Liver (tissue), 9 donors: ENCODE results near the gene ALX3. TPM values are rescaled to one million over a fixed set of nuclear protein-coding genes. Genes with fewer than 3 reads are reported as not detected.

Experiments
- DNase-seq: peaks from one replicate; pipeline ENCODE4 v3.0.0-alpha.2; 2017; ENCODE audit warnings: low spot score
- H3K27ac ChIP-seq, 2 donors: one replicate each; pipeline ENCODE4 v1.7.0; 2013; ENCODE audit warnings: inconsistent platforms in 2 of 2, low read length in 2 of 2, control low read depth in 1 of 2, low read depth in 1 of 2, mild to moderate bottlenecking in 1 of 2
- H3K27me3 ChIP-seq, 4 donors: one replicate each; pipeline versions ENCODE4 v1.6.1 to v1.7.0; 2013; ENCODE audit warnings: low read length in 3 of 4, inconsistent platforms in 1 of 4, mild to moderate bottlenecking in 1 of 4, moderate library complexity in 1 of 4; ENCODE audit not compliant: control insufficient read depth in 4 of 4, insufficient read depth in 4 of 4
- H3K36me3 ChIP-seq, 4 donors: one replicate each; pipeline versions ENCODE4 v1.6.1 to v1.7.0; 2013; ENCODE audit warnings: low read length in 3 of 4, mild to moderate bottlenecking in 3 of 4, low read depth in 1 of 4, moderate library complexity in 1 of 4; ENCODE audit not compliant: control insufficient read depth in 4 of 4, insufficient read depth in 3 of 4
- H3K4me1 ChIP-seq, 4 donors: one replicate each; pipeline versions ENCODE4 v1.6.1 to v1.7.0; 2013; ENCODE audit warnings: low read length in 3 of 4, mild to moderate bottlenecking in 3 of 4, moderate library complexity in 1 of 4; ENCODE audit not compliant: control insufficient read depth in 4 of 4, insufficient read depth in 4 of 4
- H3K4me3 ChIP-seq, 3 donors: one replicate each; pipeline versions ENCODE4 v1.6.1 to v1.7.0; 2013; ENCODE audit warnings: low read length in 3 of 3, control low read depth in 1 of 3, low read depth in 1 of 3, mild to moderate bottlenecking in 1 of 3
- H3K9ac ChIP-seq, 2 donors: one replicate each; pipeline ENCODE4 v1.7.0; 2013; ENCODE audit warnings: low read length in 2 of 2, mild to moderate bottlenecking in 2 of 2, moderate library complexity in 2 of 2, control low read depth in 1 of 2, low read depth in 1 of 2
- H3K9me3 ChIP-seq, 4 donors: one replicate each; pipeline versions ENCODE4 v1.6.1 to v1.7.0; 2013; ENCODE audit warnings: low read length in 3 of 4; ENCODE audit not compliant: control insufficient read depth in 4 of 4
- FOXA1 ChIP-seq: IDR thresholded peaks from 2 replicates; pipeline ENCODE4 v1.6.1; 2016; ENCODE audit warnings: antibody characterized with exemption
- FOXA2 ChIP-seq: IDR thresholded peaks from 2 replicates; pipeline ENCODE4 v1.6.1; 2016; ENCODE audit warnings: antibody characterized with exemption
- GABPA ChIP-seq, 2 donors: IDR thresholded peaks in 1 of 2; conservative IDR thresholded peaks in 1 of 2; 2 replicates each; pipeline ENCODE4 v1.6.1; 2016; ENCODE audit warnings: antibody characterized with exemption in 2 of 2, mild to moderate bottlenecking in 1 of 2, moderate library complexity in 1 of 2
- HNF4A ChIP-seq, 2 donors: conservative IDR thresholded peaks; 2 replicates each; pipeline ENCODE4 v1.6.1; 2016; ENCODE audit warnings: antibody characterized with exemption in 2 of 2, mild to moderate bottlenecking in 2 of 2
- JUND ChIP-seq, 2 donors: IDR thresholded peaks; 2 replicates each; pipeline ENCODE4 v1.6.1; 2016; ENCODE audit warnings: antibody characterized with exemption in 2 of 2
- NR2F2 ChIP-seq: IDR thresholded peaks from 2 replicates; pipeline ENCODE4 v1.6.1; 2016; ENCODE audit warnings: antibody characterized with exemption
- RAD21 ChIP-seq, 2 donors: IDR thresholded peaks; 2 replicates each; pipeline ENCODE4 v1.6.1; 2016; ENCODE audit warnings: antibody characterized with exemption in 2 of 2, mild to moderate bottlenecking in 2 of 2
- RXRA ChIP-seq, 2 donors: IDR thresholded peaks; 2 replicates each; pipeline ENCODE4 v1.6.1; 2017 to 2018; ENCODE audit warnings: antibody characterized with exemption in 2 of 2, mild to moderate bottlenecking in 1 of 2
- SP1 ChIP-seq: IDR thresholded peaks from 2 replicates; pipeline ENCODE4 v1.6.1; 2018; ENCODE audit warnings: antibody characterized with exemption, mild to moderate bottlenecking
- TAF1 ChIP-seq: conservative IDR thresholded peaks from 2 replicates; pipeline ENCODE4 v1.6.1; 2016; ENCODE audit warnings: antibody characterized with exemption, mild to moderate bottlenecking
- YY1 ChIP-seq: IDR thresholded peaks from 2 replicates; pipeline ENCODE4 v1.6.1; 2016; ENCODE audit warnings: antibody characterized with exemption, mild to moderate bottlenecking
- WGBS: extraction: QIAGEN DNeasy Blood & Tissue Kit; methylation state at CpG from one replicate; pipeline ENCODE4 v1.1.7; 2013; 5-methylcytosine and 5-hydroxymethylcytosine counted together
- polyA plus RNA-seq, 2 donors: library from polyadenylated mRNA; stranded (reverse) in 1 of 2; unstranded in 1 of 2; fragments of 200-250 nt in 1 of 2; fragments of >200 nt in 1 of 2; fragmentation: Nextera tagmentation in 1 of 2; extraction: Ambion mirVana in 1 of 2; gene quantifications; one replicate each; pipeline versions ENCODE4 v1.2.1 to v1.2.3, GENCODE V29; 2013 to 2015
- total RNA-seq, 2 donors: library from RNA; depleted of rRNA; stranded (reverse); fragments of >200 nt; gene quantifications; one replicate each; pipeline ENCODE4 v1.2.3, GENCODE V29; 2014
- TF ChIP-seq, protein P1 (sequence below): IDR thresholded peaks from 2 replicates; pipeline ENCODE4 v1.6.1; 2016; ENCODE audit warnings: antibody characterized with exemption
- TF ChIP-seq, protein P2 (sequence below): IDR thresholded peaks from 2 replicates; pipeline ENCODE4 v1.6.1; 2016; ENCODE audit warnings: antibody characterized with exemption
- TF ChIP-seq, protein P3 (sequence below): fragments of 150-350 bp; IDR thresholded peaks from 2 replicates; pipeline ENCODE4 v1.5.1; 2017; ENCODE audit warnings: improper control_type of control experiment, low read depth, low read length; ENCODE audit not compliant: missing input control
- TF ChIP-seq, protein P4 (sequence below): IDR thresholded peaks from 2 replicates; pipeline ENCODE4 v1.6.1; 2016; ENCODE audit warnings: antibody characterized with exemption, mild to moderate bottlenecking
- TF ChIP-seq, protein P5 (sequence below): IDR thresholded peaks from 2 replicates; pipeline ENCODE4 v1.6.1; 2016; ENCODE audit warnings: antibody characterized with exemption
- donor health status: healthy.
- donor health status: healthy.
- donor health status: healthy.
- donor health status: healthy.
- donor health status: healthy.

Gene ALX3
- total and polyA plus RNA-seq, 4 donors, result not detected

DNA sequence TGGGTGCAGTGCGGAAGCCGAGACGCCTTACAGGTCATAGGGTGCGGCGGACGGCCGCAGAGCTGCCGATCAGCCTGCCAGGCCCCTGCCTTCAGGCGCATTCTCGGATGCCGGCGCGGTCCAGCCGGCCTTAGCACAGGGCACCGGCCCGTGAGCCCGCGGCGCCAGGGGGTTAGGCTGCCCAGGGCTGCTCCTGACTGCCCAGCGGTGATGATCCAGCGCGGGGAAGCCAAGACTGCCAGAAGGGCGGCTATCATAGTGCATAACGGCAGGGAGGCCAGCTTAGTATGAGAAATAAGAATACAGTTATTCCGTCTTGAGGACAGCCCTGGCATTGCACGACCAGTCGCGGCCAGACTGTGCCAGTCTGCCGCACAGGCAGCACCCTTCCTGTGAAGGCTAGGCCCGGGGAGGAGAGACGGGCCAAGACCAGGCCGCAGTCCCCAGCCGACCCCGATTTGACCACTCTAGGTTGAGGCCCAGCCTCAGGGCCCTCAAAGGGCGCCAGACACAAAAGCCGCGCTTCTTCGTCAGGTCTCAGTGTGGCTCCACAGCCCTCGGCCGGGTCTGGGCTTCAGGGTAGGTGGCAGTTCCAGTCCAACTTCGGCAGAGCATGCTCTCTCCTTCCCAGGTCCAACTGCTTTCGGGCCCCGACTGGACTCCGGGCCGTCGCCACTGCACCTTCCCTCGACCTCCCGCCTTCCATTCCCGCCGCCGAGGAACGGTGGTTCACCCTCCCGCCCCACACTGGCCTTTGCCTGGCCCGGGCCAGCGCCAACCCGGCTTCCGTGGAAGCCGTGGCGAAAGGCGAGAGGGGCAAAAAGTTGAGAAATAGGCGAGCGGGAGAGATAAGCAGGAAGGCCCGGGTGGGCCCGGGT lies 829 bp downstream of the ALX3 start:
- Histone ChIP-seq H3K9ac (no peak overlapping the region), H3K36me3 (no peaks in the 10 kb centered on the region), H3K4me3 (peak overlapping the region in 1 of 3 donors; percentile 36), H3K27me3 (peaks cover 0 to 39% (median 24%) of the 10 kb centered on the region in 4 donors), H3K4me1 (peaks cover 8 to 20% (median 10%) of the 10 kb centered on the region in 4 donors), H3K9me3 (peaks cover 0 to 20% (median 3%) of the 10 kb centered on the region in 4 donors), H3K27ac (no peak overlapping the region)
- no peak for TF ChIP-seq FOXA2
- 11% methylated on average over 64 of the region's 64 CpGs for WGBS
- no peak for DNase-seq

DNA sequence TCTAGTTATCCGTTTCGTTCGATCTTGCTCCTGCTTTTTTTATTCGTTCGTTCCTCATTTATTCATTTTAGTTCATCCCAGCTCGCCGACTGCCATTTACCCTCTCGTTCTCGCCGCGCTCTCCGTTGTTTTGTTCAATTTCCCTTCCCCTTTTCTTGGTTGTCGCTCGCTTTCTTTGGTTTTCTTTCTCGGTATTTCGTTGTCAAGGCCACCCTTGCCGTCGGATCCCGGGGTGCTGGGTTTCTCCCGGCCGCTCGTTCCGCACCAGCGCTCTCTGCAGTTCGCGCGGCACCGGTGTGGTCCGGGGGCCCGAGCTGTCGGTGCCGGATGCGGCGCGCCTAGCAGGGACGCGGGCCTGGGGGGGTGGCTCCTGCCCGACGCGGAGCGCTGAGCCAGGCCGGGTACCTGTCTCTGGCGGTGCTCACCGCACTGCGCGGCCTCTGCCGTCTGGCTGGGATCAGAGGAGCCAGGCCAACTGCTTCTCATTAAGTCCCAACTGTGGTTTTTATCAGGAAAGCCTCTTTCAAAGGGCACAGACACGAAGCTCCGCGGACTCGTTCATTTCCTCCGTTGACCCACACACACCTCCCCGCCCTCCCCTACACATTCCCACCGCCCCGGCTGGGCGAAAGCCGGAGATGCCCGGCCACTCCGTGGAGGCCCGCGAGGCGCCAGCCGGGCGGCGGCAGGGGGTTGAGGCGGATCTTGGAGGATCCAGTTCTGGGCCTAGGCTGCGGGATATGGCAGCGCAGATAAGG lies 1.6 kb downstream of the ALX3 start:
- H3K4me3 ChIP-seq, result no peak overlapping the region
- H3K27ac ChIP-seq, result no peak overlapping the region
- H3K36me3 ChIP-seq, result no peaks in the 10 kb centered on the region
- peaks cover 8 to 20% (median 10%) of the 10 kb centered on the region in 4 donors for H3K4me1 ChIP-seq
- WGBS, result 10% methylated on average over 68 of the region's 68 CpGs
- no peak overlapping the region for H3K9ac ChIP-seq
- no peak for DNase-seq
- peaks cover 0 to 39% (median 24%) of the 10 kb centered on the region in 4 donors for H3K27me3 ChIP-seq
- H3K9me3 ChIP-seq, result peaks cover 0 to 20% (median 3%) of the 10 kb centered on the region in 4 donors
- TF ChIP-seq, protein P1, sequence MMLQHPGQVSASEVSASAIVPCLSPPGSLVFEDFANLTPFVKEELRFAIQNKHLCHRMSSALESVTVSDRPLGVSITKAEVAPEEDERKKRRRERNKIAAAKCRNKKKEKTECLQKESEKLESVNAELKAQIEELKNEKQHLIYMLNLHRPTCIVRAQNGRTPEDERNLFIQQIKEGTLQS, result no peak
- TF ChIP-seq GABPA (IDR thresholded peaks at IDR 0.05 in 1 of 2, conservative IDR thresholded peaks at IDR 0.05 in 1 of 2) (no peak), SP1 (no peak)
- TF ChIP-seq, protein P2, sequence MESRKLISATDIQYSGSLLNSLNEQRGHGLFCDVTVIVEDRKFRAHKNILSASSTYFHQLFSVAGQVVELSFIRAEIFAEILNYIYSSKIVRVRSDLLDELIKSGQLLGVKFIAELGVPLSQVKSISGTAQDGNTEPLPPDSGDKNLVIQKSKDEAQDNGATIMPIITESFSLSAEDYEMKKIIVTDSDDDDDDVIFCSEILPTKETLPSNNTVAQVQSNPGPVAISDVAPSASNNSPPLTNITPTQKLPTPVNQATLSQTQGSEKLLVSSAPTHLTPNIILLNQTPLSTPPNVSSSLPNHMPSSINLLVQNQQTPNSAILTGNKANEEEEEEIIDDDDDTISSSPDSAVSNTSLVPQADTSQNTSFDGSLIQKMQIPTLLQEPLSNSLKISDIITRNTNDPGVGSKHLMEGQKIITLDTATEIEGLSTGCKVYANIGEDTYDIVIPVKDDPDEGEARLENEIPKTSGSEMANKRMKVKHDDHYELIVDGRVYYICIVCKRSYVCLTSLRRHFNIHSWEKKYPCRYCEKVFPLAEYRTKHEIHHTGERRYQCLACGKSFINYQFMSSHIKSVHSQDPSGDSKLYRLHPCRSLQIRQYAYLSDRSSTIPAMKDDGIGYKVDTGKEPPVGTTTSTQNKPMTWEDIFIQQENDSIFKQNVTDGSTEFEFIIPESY, result no peak

DNA sequence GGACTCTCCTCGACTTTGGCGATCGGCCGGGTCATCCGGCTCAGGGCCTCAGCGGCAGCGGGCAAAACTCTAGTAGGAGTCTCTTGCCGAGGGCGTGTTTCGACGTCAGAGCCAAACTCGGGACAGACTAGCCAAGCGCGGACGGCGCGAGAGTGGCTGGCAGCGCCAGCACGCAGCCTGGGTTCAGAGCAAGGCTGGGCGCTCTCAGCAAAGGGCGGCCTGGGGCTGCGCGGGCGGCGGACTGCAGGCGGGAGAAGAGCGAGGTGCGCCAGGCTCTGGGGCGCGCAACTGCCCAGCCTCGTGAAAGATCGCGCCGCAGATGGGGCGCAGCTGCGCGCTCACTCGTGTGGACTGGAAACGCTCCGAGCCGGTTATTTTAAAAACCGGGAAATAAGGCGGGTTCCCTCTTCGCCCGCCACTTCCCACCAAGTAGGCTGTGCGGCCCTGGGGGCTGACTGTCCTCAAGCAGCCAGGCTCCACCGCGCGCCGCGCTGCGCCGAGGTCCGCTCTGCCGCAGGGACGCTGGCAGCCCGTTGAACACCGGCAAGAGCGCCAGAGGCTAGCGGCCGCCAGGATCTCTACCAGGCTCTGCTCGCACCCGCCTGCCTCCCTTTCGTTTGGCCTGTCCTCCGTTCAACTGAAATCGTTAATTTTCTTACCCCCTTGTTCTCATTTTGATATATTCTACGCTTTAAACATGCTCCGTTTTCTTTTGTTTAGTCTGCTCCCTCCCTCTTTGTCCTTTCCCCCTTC lies 2.4 kb downstream of the ALX3 start:
- H3K4me1 ChIP-seq, result peaks cover 8 to 20% (median 10%) of the 10 kb centered on the region in 4 donors
- H3K27me3 ChIP-seq, result peaks cover 0 to 35% (median 24%) of the 10 kb centered on the region in 4 donors
- WGBS, result 13% methylated on average over 68 of the region's 68 CpGs
- no peak overlapping the region for H3K4me3 ChIP-seq
- H3K9me3 ChIP-seq, result peaks cover 0 to 20% (median 3%) of the 10 kb centered on the region in 4 donors
- H3K9ac ChIP-seq, result no peak overlapping the region
- no peak for DNase-seq
- H3K27ac ChIP-seq, result no peak overlapping the region
- no peaks in the 10 kb centered on the region for H3K36me3 ChIP-seq
- no peak for TF ChIP-seq SP1
- no peak for TF ChIP-seq TAF1
- TF ChIP-seq, protein P1, result no peak
- TF ChIP-seq, protein P3, sequence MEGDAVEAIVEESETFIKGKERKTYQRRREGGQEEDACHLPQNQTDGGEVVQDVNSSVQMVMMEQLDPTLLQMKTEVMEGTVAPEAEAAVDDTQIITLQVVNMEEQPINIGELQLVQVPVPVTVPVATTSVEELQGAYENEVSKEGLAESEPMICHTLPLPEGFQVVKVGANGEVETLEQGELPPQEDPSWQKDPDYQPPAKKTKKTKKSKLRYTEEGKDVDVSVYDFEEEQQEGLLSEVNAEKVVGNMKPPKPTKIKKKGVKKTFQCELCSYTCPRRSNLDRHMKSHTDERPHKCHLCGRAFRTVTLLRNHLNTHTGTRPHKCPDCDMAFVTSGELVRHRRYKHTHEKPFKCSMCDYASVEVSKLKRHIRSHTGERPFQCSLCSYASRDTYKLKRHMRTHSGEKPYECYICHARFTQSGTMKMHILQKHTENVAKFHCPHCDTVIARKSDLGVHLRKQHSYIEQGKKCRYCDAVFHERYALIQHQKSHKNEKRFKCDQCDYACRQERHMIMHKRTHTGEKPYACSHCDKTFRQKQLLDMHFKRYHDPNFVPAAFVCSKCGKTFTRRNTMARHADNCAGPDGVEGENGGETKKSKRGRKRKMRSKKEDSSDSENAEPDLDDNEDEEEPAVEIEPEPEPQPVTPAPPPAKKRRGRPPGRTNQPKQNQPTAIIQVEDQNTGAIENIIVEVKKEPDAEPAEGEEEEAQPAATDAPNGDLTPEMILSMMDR, result no peak
- TF ChIP-seq FOXA2, result no peak
- TF ChIP-seq, protein P4, sequence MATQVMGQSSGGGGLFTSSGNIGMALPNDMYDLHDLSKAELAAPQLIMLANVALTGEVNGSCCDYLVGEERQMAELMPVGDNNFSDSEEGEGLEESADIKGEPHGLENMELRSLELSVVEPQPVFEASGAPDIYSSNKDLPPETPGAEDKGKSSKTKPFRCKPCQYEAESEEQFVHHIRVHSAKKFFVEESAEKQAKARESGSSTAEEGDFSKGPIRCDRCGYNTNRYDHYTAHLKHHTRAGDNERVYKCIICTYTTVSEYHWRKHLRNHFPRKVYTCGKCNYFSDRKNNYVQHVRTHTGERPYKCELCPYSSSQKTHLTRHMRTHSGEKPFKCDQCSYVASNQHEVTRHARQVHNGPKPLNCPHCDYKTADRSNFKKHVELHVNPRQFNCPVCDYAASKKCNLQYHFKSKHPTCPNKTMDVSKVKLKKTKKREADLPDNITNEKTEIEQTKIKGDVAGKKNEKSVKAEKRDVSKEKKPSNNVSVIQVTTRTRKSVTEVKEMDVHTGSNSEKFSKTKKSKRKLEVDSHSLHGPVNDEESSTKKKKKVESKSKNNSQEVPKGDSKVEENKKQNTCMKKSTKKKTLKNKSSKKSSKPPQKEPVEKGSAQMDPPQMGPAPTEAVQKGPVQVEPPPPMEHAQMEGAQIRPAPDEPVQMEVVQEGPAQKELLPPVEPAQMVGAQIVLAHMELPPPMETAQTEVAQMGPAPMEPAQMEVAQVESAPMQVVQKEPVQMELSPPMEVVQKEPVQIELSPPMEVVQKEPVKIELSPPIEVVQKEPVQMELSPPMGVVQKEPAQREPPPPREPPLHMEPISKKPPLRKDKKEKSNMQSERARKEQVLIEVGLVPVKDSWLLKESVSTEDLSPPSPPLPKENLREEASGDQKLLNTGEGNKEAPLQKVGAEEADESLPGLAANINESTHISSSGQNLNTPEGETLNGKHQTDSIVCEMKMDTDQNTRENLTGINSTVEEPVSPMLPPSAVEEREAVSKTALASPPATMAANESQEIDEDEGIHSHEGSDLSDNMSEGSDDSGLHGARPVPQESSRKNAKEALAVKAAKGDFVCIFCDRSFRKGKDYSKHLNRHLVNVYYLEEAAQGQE, result no peak
- TF ChIP-seq RXRA (IDR thresholded peaks at IDR 0.05), result no peak
- TF ChIP-seq RAD21 (IDR thresholded peaks at IDR 0.05), result no peak
- TF ChIP-seq, protein P5, sequence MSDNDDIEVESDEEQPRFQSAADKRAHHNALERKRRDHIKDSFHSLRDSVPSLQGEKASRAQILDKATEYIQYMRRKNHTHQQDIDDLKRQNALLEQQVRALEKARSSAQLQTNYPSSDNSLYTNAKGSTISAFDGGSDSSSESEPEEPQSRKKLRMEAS, result no peak
- no peak for TF ChIP-seq YY1
- TF ChIP-seq JUND (IDR thresholded peaks at IDR 0.05), result no peak
- TF ChIP-seq FOXA1, result no peak
- TF ChIP-seq NR2F2, result no peak
- TF ChIP-seq HNF4A (conservative IDR thresholded peaks at IDR 0.05), result no peak
